ENCODE measurements around the gene CHST7.

The CHST7 gene

DNA sequence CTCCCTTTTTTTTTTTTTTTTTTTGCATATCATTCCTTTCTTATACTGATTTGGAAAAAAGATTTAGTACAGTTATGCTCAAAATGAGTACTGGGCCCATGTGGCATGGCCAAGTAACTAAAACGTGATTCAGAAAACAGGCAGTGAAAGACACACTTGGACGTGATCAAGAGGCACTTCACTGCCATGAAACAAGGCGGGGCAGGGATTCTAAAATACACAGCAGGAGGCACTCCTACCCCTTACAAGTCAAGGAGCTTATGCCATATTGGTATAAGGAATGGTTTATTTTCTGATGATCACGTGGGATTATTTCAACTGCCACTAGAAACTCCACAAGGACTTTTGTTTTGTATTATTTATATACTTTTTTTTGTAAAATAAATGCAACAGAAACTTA is 72.0 kb downstream of the CHST7 start:
- no peak for DNase-seq (ENCODE audit: low read depth in 3 of 3, low spot score in 1 of 3)

DNA sequence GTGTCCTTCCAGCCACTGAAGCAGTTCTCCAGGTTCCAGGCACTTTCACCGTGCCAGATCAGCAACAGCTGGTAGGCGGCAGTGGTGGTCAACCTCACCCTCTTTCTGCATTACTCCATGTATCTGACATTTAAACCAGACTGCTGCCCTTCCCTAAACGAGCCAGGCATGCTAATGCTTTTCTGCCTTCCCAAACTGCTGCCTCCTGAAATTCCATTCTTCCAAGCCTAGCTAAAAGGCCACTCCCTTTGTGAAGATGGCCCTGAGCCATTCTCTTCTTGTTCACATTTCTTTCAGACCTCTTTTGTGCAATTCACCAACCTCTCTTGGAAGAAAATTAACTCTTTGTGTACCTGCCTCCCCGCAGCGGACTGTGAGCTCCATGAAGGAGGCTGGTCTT is 73.7 kb downstream of the CHST7 start:
- DNase-seq (ENCODE audit: low read depth in 3 of 3, low spot score in 1 of 3): no peak
